CD4-positive, alpha-beta T cell treated with Interleukin-17A for 4 hours (primary cell): ENCODE results near the gene VPS9D1.

Experiments used
- DNase-seq: peaks from one replicate; pipeline ENCODE4 v3.0.0-alpha.2; 2020; ENCODE audit warnings: mixed read lengths

The VPS9D1 gene

GRCh38 chr16:89732142-89732917, 11.6 kb upstream of the VPS9D1 start:
- DNase-seq: no peak

- DNase-seq: no peak
These were observed 10.0 kb upstream of the VPS9D1 start for GRCh38 chr16:89730610-89731234.

- DNase-seq: no peak
These were observed 9.3 kb upstream of the VPS9D1 start for GRCh38 chr16:89729863-89730593.

GRCh38 chr16:89729293-89729692, 8.6 kb upstream of the VPS9D1 start:
- no peak for DNase-seq

- no peak for DNase-seq
These were observed 6.9 kb upstream of the VPS9D1 start for GRCh38 chr16:89727406-89728120.

GRCh38 chr16:89723279-89724250, 2.9 kb upstream of the VPS9D1 start:
- DNase-seq: peak; percentile 84

- DNase-seq: peak; percentile 82
These were observed 1.9 kb upstream of the VPS9D1 start for GRCh38 chr16:89722392-89723278.

- peak; percentile 93 for DNase-seq
These were observed 1.1 kb upstream of the VPS9D1 start for GRCh38 chr16:89721546-89722391.

- no peak for DNase-seq
These were observed 216 bp downstream of the VPS9D1 start for GRCh38 chr16:89720551-89720812.

- no peak for DNase-seq
These were observed 2.8 kb downstream of the VPS9D1 start for GRCh38 chr16:89717688-89718505.

- DNase-seq: no peak
These were observed 3.6 kb downstream of the VPS9D1 start for GRCh38 chr16:89716916-89717687.

GRCh38 chr16:89716493-89716892, 4.2 kb downstream of the VPS9D1 start:
- DNase-seq: no peak

GRCh38 chr16:89712274-89712781, 8.4 kb downstream of the VPS9D1 start:
- DNase-seq: no peak

GRCh38 chr16:89711601-89712273, 9.0 kb downstream of the VPS9D1 start:
- DNase-seq: peak; percentile 82

- DNase-seq: no peak
These were observed 9.8 kb downstream of the VPS9D1 start for GRCh38 chr16:89710709-89711564.

GRCh38 chr16:89709716-89710432, 10.8 kb downstream of the VPS9D1 start:
- no peak for DNase-seq
